ENCODE data around the gene SMIM31.

SMIM31 gene

GRCh38 chr4:164779811-164780216 is 25.9 kb downstream of the SMIM31 start:
- FAIRE-seq (peak; percentile 86), DNase-seq (ENCODE audit: extremely low spot score, insufficient read length, low read depth) (peak; percentile 8)

DNA sequence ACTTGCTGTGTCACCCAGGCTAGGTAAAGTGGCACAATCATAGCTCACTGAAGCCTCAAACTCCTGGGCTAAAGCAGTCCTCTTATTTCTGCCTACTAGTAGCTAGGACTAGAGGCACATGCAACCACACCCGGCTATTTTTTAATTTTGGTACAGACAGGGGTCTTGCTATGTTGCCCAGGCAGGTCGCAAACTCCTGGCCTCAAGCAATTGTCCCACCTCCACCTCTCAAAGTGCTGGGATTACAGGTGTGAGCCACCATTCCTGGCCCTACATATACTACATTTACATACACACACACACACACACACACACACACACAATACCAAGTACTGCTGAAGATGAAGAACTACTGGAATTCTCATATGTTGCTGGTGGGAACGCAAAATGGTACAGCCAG is 26.9 kb downstream of the SMIM31 start:
- DNase-seq (ENCODE audit: extremely low spot score, insufficient read length, low read depth) (no peak), FAIRE-seq (no peak)

DNA sequence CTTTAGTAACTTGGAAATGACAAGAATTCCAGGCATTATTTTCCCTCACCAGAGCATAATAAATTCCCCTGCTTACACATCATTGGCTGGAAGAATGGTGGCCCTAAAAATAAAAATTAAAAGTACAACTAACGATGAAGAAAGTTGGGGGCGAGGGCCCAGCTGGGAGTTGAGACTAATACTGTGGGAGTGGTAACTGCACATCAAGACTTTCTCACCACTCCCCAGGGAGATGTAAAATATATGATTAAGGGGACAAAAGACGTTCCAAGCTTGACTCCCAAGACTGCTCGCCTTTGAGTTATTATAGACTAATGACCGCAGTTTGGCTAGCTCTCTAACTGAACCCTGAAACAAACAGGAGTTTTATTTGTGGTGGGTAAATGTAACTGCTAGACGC is 30.0 kb downstream of the SMIM31 start:
- FAIRE-seq (no peak), DNase-seq (ENCODE audit: extremely low spot score, insufficient read length, low read depth) (no peak)

- FAIRE-seq: no peak
These were observed 35.1 kb downstream of the SMIM31 start for GRCh38 chr4:164789047-164789446.

GRCh38 chr4:164790249-164790648 is 36.3 kb downstream of the SMIM31 start:
- no peak for DNase-seq (ENCODE audit: extremely low spot score, insufficient read length, low read depth)
- FAIRE-seq: no peak

More at GRCh38 chr4:164789047-164789446, 35.1 kb downstream of the SMIM31 start:
- no peak for DNase-seq (ENCODE audit: extremely low spot score, insufficient read length, low read depth)

GRCh38 chr4:164799410-164799809 is 45.5 kb downstream of the SMIM31 start:
- FAIRE-seq (peak; percentile 9), DNase-seq (ENCODE audit: extremely low spot score, insufficient read length, low read depth) (no peak)

GRCh38 chr4:164800786-164801185 is 46.9 kb downstream of the SMIM31 start:
- FAIRE-seq (no peak), DNase-seq (ENCODE audit: extremely low spot score, insufficient read length, low read depth) (no peak)

- FAIRE-seq (no peak), DNase-seq (ENCODE audit: extremely low spot score, insufficient read length, low read depth) (no peak)
These were observed 48.5 kb downstream of the SMIM31 start for GRCh38 chr4:164802301-164802901.

DNA sequence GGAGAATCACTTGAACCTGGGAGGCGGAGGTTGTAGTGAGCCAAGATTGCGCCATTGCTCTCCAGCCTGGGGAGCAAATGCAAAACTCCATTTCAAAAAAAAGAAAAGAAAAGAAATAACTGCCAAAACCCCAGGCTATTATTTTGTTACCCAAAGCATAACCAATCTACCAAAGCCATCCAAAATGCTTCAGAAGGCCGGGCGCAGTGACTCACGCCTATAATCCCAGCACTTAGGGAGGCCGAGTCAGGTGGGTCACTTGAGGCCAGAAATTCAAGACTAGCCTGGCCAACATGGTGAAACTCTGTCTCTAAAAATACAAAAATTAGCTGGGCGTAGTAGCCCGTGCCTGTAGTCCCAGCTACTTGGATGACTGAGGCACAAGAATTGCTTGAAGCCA is 49.8 kb downstream of the SMIM31 start:
- FAIRE-seq: no peak
- no peak for DNase-seq (ENCODE audit: extremely low spot score, insufficient read length, low read depth)

GRCh38 chr4:164807611-164808010 is 53.7 kb downstream of the SMIM31 start:
- DNase-seq (ENCODE audit: extremely low spot score, insufficient read length, low read depth): no peak
- FAIRE-seq: no peak

GRCh38 chr4:164813554-164813953 is 59.6 kb downstream of the SMIM31 start:
- DNase-seq (ENCODE audit: extremely low spot score, insufficient read length, low read depth): no peak
- no peak for FAIRE-seq

- DNase-seq (ENCODE audit: extremely low spot score, insufficient read length, low read depth) (no peak), FAIRE-seq (no peak)
These were observed 61.8 kb downstream of the SMIM31 start for GRCh38 chr4:164815711-164816110.

GRCh38 chr4:164819366-164819765 is 65.4 kb downstream of the SMIM31 start:
- no peak for FAIRE-seq

GRCh38 chr4:164821711-164822110 is 67.8 kb downstream of the SMIM31 start:
- FAIRE-seq (no peak), DNase-seq (ENCODE audit: extremely low spot score, insufficient read length, low read depth) (no peak)

More at GRCh38 chr4:164819366-164819765, 65.4 kb downstream of the SMIM31 start:
- DNase-seq (ENCODE audit: extremely low spot score, insufficient read length, low read depth): no peak

GRCh38 chr4:164824581-164824980 is 70.7 kb downstream of the SMIM31 start:
- FAIRE-seq: no peak
- DNase-seq (ENCODE audit: extremely low spot score, insufficient read length, low read depth): no peak

- FAIRE-seq (peak; percentile 35), DNase-seq (ENCODE audit: extremely low spot score, insufficient read length, low read depth) (no peak)
These were observed 75.0 kb downstream of the SMIM31 start for GRCh38 chr4:164828955-164829354.

GRCh38 chr4:164846566-164846965 is 92.6 kb downstream of the SMIM31 start:
- FAIRE-seq: no peak
- no peak for DNase-seq (ENCODE audit: extremely low spot score, insufficient read length, low read depth)

GRCh38 chr4:164847016-164847415 is 93.1 kb downstream of the SMIM31 start:
- FAIRE-seq (no peak), DNase-seq (ENCODE audit: extremely low spot score, insufficient read length, low read depth) (no peak)

- DNase-seq (ENCODE audit: extremely low spot score, insufficient read length, low read depth): no peak
- FAIRE-seq: peak; percentile 74
These were observed 94.2 kb downstream of the SMIM31 start for GRCh38 chr4:164847967-164848649.

Measured in GM18507 (cell line).